ENCODE measurements around the gene ARHGEF5. TPM values are rescaled to one million over a fixed set of nuclear protein-coding genes. Genes with fewer than 3 reads are reported as not detected.
"Not testable (repeated sequence)": the region's sequence is repeated elsewhere in the genome, so short reads cannot be mapped to it uniquely, and the experiment has no call there.

ARHGEF5 gene
- total RNA-seq, result 0.13 and 0.38 TPM in 2 replicates

- not testable (repeated sequence) for DNase-seq (ENCODE audit: low read depth in 2 of 2)
These were observed at the start of gene ARHGEF5 for GRCh38 chr7:144355176-144355822. TSS of gene ARHGEF5 (plus strand) at chr7:144355402. CDS start at chr7:144362670, 7,268 bp downstream.

GRCh38 chr7:144309702-144310101 lies 45.5 kb upstream of the ARHGEF5 start:
- not testable (repeated sequence) for DNase-seq (ENCODE audit: low read depth in 2 of 2)

GRCh38 chr7:144311218-144311617 lies 44.0 kb upstream of the ARHGEF5 start:
- not testable (repeated sequence) for DNase-seq (ENCODE audit: low read depth in 2 of 2)

- DNase-seq (ENCODE audit: low read depth in 2 of 2), result not testable (repeated sequence)
These were observed 43.2 kb upstream of the ARHGEF5 start, which contains the start of gene OR2A1 for GRCh38 chr7:144311872-144312469. TSS of gene OR2A1 (plus strand) at chr7:144312419. CDS start at chr7:144318125, 5,706 bp downstream.

GRCh38 chr7:144317537-144317936 lies 37.7 kb upstream of the ARHGEF5 start:
- DNase-seq (ENCODE audit: low read depth in 2 of 2), result not testable (repeated sequence)

- not testable (repeated sequence) for DNase-seq (ENCODE audit: low read depth in 2 of 2)
These were observed 35.7 kb upstream of the ARHGEF5 start for GRCh38 chr7:144319547-144319946.

GRCh38 chr7:144321677-144322206 lies 33.5 kb upstream of the ARHGEF5 start:
- DNase-seq (ENCODE audit: low read depth in 2 of 2), result not testable (repeated sequence)

- DNase-seq (ENCODE audit: low read depth in 2 of 2), result not testable (repeated sequence)
These were observed 31.8 kb upstream of the ARHGEF5 start for GRCh38 chr7:144323359-144323758.

GRCh38 chr7:144325868-144326267 lies 29.3 kb upstream of the ARHGEF5 start:
- not testable (repeated sequence) for DNase-seq (ENCODE audit: low read depth in 2 of 2)

- not testable (repeated sequence) for DNase-seq (ENCODE audit: low read depth in 2 of 2)
These were observed 25.2 kb upstream of the ARHGEF5 start for GRCh38 chr7:144330044-144330443.

- DNase-seq (ENCODE audit: low read depth in 2 of 2), result not testable (repeated sequence)
These were observed 23.8 kb upstream of the ARHGEF5 start for GRCh38 chr7:144331221-144331995.

- not testable (repeated sequence) for DNase-seq (ENCODE audit: low read depth in 2 of 2)
These were observed 23.3 kb upstream of the ARHGEF5 start for GRCh38 chr7:144331996-144332288.

- DNase-seq (ENCODE audit: low read depth in 2 of 2), result not testable (repeated sequence)
These were observed 6.6 kb upstream of the ARHGEF5 start for GRCh38 chr7:144348625-144349024.

GRCh38 chr7:144351667-144352066 lies 3.5 kb upstream of the ARHGEF5 start:
- not testable (repeated sequence) for DNase-seq (ENCODE audit: low read depth in 2 of 2)

GRCh38 chr7:144356185-144356584 lies 983 bp downstream of the ARHGEF5 start:
- not testable (repeated sequence) for DNase-seq (ENCODE audit: low read depth in 2 of 2)

GRCh38 chr7:144356860-144357259 lies 1.7 kb downstream of the ARHGEF5 start:
- DNase-seq (ENCODE audit: low read depth in 2 of 2), result not testable (repeated sequence)

GRCh38 chr7:144362061-144362460 lies 6.9 kb downstream of the ARHGEF5 start:
- DNase-seq (ENCODE audit: low read depth in 2 of 2), result not testable (repeated sequence)

- DNase-seq (ENCODE audit: low read depth in 2 of 2), result not testable (repeated sequence)
These were observed 10.3 kb downstream of the ARHGEF5 start for GRCh38 chr7:144365523-144365922.

- DNase-seq (ENCODE audit: low read depth in 2 of 2), result not testable (repeated sequence)
These were observed 12.0 kb downstream of the ARHGEF5 start for GRCh38 chr7:144367250-144367649.

- DNase-seq (ENCODE audit: low read depth in 2 of 2), result not testable (repeated sequence)
These were observed 14.0 kb downstream of the ARHGEF5 start for GRCh38 chr7:144369221-144369620.

- DNase-seq (ENCODE audit: low read depth in 2 of 2), result no peak
These were observed 23.4 kb downstream of the ARHGEF5 start for GRCh38 chr7:144378651-144379050.

Data from dermis microvascular lymphatic vessel endothelial cell (primary cell).